ENCODE results near the gene KRTAP10-3.

DNA sequence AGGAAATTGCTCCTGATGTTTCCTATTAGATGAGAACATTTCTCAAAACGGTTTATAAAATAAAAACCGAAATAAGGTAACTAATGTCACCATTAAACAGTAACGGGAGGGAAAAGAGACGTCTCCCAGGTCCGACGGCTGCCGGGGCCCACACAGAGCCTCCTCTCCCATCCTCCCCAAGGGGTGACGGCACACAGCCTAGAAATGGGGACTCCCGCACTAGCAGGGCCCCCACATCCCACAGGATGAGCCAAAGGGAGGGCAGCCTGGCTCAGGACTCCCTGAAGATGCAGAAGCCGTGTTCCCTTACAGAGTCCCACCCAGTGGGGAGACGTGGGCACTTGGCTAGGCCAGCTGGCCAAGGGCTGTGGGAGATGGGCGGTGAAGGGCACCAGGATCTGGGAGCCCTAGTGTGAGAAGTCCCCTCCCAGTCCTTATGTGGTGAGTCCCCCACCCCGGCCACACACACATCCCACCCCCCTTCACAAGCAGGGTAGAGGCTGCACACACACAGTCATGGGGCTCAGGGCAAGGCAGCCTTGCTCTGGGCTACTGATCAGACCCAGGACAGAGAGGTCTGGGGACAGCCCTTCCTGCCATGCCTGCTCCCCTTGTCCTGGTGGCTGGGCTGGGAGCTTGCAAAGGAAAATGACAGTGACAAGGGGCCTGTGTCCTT, 3.3 kb downstream of the KRTAP10-3 start:
- no peak for TF ChIP-seq GATA2 (IDR thresholded peaks at IDR 0.05; ENCODE audit: low read depth, low read length)
- no peak for TF ChIP-seq GATA3 (IDR thresholded peaks at IDR 0.05; ENCODE audit: low read depth, low read length)
